HepG2 (cell line): ENCODE data around the gene GNPDA1.

ENCODE experiments used
- CEBPB ChIP-seq: IDR thresholded peaks from 2 replicates; pipeline ENCODE4 v1.6.1; 2011; ENCODE audit warnings: low read depth, low read length, improper control_type of control experiment, borderline replicate concordance
- EZH2 ChIP-seq: conservative IDR thresholded peaks from 2 replicates; pipeline ENCODE4 v1.6.1; 2012; ENCODE audit warnings: mild to moderate bottlenecking, low read depth, low read length, moderate library complexity
- PBX3 ChIP-seq: sonication (generic); formaldehyde crosslinking; IDR thresholded peaks from 2 replicates; pipeline ENCODE4 v1.8.1; 2023; ENCODE audit warnings: missing genetic modification reagents, inconsistent platforms, borderline replicate concordance
- POLR2AphosphoS5 ChIP-seq: IDR thresholded peaks from 2 replicates; pipeline ENCODE4 v1.6.1; 2012; ENCODE audit warnings: low read depth, low read length
- TF ChIP-seq, protein P1 (sequence below), 2 experiments: sonication (generic) in 1 of 2; formaldehyde crosslinking in 1 of 2; IDR thresholded peaks; 2 replicates each; pipeline versions ENCODE4 v1.5.1 to v1.6.1; 2011 to 2020; ENCODE audit warnings: borderline replicate concordance in 1 of 2, low read depth in 1 of 2, low read length in 1 of 2, mild to moderate bottlenecking in 1 of 2, missing genetic modification reagents in 1 of 2, moderate library complexity in 1 of 2
- TF ChIP-seq, protein P2 (sequence below): sonication (generic); formaldehyde crosslinking; IDR thresholded peaks from 2 replicates; pipeline ENCODE4 v1.4.0; 2020; ENCODE audit warnings: mild to moderate bottlenecking, missing genetic modification reagents
- TF ChIP-seq, protein P3 (sequence below): sonication (generic); formaldehyde crosslinking; IDR thresholded peaks from 2 replicates; pipeline ENCODE4 v1.5.0; 2020; ENCODE audit warnings: mild to moderate bottlenecking, missing genetic modification reagents, moderate library complexity

- TF ChIP-seq, protein P1, sequence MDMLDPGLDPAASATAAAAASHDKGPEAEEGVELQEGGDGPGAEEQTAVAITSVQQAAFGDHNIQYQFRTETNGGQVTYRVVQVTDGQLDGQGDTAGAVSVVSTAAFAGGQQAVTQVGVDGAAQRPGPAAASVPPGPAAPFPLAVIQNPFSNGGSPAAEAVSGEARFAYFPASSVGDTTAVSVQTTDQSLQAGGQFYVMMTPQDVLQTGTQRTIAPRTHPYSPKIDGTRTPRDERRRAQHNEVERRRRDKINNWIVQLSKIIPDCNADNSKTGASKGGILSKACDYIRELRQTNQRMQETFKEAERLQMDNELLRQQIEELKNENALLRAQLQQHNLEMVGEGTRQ (IDR thresholded peaks at IDR 0.05; ENCODE audit: low read depth, low read length) = no peak
- TF ChIP-seq, protein P1 (CRISPR knock-in tag; IDR thresholded peaks at IDR 0.05; ENCODE audit: borderline replicate concordance) = no peak
- TF ChIP-seq POLR2AphosphoS5 (no peak), PBX3 (CRISPR knock-in tag) (no peak), CEBPB (no peak), EZH2 (no peak)
- TF ChIP-seq, protein P2, sequence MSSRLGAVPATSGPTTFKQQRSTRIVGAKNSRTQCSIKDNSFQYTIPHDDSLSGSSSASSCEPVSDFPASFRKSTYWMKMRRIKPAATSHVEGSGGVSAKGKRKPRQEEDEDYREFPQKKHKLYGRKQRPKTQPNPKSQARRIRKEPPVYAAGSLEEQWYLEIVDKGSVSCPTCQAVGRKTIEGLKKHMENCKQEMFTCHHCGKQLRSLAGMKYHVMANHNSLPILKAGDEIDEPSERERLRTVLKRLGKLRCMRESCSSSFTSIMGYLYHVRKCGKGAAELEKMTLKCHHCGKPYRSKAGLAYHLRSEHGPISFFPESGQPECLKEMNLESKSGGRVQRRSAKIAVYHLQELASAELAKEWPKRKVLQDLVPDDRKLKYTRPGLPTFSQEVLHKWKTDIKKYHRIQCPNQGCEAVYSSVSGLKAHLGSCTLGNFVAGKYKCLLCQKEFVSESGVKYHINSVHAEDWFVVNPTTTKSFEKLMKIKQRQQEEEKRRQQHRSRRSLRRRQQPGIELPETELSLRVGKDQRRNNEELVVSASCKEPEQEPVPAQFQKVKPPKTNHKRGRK (CRISPR knock-in tag) = no peak
- TF ChIP-seq, protein P3, sequence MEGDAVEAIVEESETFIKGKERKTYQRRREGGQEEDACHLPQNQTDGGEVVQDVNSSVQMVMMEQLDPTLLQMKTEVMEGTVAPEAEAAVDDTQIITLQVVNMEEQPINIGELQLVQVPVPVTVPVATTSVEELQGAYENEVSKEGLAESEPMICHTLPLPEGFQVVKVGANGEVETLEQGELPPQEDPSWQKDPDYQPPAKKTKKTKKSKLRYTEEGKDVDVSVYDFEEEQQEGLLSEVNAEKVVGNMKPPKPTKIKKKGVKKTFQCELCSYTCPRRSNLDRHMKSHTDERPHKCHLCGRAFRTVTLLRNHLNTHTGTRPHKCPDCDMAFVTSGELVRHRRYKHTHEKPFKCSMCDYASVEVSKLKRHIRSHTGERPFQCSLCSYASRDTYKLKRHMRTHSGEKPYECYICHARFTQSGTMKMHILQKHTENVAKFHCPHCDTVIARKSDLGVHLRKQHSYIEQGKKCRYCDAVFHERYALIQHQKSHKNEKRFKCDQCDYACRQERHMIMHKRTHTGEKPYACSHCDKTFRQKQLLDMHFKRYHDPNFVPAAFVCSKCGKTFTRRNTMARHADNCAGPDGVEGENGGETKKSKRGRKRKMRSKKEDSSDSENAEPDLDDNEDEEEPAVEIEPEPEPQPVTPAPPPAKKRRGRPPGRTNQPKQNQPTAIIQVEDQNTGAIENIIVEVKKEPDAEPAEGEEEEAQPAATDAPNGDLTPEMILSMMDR = no peak
These were observed 44.9 kb upstream of the GNPDA1 start for GRCh38 chr5:142057697-142058056.
